GM21786 (cell line): ENCODE data around the gene RPUSD1.
"Not testable (repeated sequence)": the region's sequence is repeated elsewhere in the genome, so short reads cannot be mapped to it uniquely, and the experiment has no call there.

Source experiments
- ATAC-seq: cut with Tn5 transposase; IDR thresholded peaks from one replicate; pipeline ENCODE4 v1.9.1; 2021; ENCODE audit not compliant: unreplicated experiment

Gene RPUSD1

DNA sequence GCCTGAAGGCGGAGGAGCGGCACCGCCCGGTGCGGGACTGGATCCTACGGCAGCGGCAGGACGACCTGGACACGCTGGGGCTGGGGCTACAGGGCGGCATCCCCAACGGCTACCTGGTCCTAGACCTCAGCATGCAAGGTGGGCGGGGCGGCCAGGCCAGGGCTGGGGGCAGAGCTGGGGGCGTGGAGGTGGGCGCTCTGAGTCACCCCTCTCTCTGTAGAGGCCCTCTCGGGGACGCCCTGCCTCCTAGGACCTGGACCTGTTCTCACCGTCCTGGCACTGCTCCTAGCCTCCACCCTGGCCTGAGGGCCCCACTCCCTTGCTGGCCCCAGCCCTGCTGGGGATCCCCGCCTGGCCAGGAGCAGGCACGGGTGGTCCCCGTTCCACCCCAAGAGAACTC, 19.8 kb downstream of the RPUSD1 start:
- ATAC-seq: no peak

- ATAC-seq: no peak
Observed at GRCh38 chr16:767743-768235, 20.4 kb downstream of the RPUSD1 start.

- no peak for ATAC-seq
Observed at GRCh38 chr16:766820-767640, 21.2 kb downstream of the RPUSD1 start.

DNA sequence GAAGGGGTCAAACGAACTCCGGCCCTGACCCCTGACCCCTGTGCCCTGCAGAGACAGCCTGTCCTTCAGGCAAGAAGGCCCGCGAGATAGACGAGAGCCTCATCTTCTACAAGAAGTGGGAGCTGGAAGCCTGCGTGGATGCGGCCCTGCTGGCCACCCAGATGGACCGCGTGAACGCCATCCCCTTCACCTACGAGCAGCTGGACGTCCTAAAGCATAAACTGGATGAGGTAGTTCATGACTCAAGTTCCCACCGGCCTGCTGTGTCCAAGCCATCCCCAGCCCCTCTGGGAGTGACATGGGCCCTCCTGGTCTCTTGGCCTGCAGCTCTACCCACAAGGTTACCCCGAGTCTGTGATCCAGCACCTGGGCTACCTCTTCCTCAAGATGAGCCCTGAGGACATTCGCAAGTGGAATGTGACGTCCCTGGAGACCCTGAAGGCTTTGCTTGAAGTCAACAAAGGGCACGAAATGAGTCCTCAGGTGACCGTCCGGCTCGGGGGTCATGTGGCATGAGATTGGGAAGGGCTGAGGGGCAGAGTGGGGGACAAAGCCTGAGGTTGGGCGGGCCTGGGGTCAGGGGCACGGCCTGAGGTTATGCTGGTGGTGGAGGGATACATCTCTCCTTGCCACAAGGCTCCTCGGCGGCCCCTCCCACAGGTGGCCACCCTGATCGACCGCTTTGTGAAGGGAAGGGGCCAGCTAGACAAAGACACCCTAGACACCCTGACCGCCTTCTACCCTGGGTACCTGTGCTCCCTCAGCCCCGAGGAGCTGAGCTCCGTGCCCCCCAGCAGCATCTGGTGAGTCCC, 22.0 kb downstream of the RPUSD1 start:
- ATAC-seq: no peak

DNA sequence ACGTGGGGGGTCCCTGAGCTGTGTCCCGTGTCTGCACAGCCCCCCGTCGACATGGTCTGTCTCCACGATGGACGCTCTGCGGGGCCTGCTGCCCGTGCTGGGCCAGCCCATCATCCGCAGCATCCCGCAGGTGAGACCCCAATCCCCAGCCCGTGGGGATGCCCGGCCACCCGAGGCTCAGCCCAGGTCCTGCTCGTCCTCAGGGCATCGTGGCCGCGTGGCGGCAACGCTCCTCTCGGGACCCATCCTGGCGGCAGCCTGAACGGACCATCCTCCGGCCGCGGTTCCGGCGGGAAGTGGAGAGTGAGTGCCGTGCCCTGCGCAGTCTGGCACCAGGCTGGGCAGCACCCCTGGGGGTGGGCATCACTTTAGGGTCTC, 22.7 kb downstream of the RPUSD1 start:
- ATAC-seq: no peak

DNA sequence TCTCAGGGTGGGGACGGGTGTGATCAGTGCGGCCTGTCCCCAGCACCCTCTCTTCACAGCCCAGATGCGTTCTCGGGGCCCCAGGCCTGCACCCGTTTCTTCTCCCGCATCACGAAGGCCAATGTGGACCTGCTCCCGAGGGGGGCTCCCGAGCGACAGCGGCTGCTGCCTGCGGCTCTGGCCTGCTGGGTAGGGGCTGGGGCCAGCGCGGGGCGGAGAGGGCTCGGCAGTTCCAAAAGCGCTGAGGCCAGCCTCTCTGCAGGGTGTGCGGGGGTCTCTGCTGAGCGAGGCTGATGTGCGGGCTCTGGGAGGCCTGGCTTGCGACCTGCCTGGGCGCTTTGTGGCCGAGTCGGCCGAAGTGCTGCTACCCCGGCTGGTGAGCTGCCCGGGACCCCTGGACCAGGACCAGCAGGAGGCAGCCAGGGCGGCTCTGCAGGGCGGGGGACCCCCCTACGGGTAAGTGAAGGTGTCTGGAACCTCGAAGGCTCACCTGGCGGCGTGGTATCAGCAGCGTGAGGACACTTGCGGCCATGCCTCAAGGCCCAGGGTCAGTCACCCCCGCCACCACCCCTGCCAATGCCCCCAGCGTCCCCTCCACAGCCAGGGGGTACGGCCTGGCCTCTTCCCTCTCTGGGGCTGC, 23.2 kb downstream of the RPUSD1 start:
- no peak for ATAC-seq

DNA sequence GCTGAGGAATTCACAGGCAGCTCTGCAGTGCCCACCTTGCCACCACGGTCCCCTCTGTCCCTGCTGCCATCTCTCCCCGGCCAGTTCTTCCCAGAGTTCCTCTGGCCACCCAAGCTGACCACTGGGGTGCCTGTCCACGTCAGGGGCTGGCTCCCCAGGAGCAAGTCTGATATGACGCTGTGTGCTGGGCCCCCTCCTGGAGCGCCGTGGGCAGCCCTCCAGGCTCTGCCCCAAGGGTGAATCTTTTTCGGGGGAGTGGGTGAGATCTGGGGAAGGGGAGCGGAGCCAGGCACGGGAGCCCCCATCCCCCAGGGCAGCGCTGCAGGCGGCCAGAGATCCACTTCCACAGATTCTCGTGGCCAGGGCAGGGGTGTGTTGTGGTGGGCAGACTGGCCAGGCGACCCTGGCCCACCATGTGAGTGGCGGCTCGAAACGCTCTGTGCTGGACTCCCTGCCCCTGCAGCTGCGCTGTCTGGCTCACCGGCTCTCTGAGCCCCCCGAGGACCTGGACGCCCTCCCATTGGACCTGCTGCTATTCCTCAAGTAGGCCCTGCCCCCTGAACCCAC, 23.9 kb downstream of the RPUSD1 start:
- ATAC-seq: no peak

DNA sequence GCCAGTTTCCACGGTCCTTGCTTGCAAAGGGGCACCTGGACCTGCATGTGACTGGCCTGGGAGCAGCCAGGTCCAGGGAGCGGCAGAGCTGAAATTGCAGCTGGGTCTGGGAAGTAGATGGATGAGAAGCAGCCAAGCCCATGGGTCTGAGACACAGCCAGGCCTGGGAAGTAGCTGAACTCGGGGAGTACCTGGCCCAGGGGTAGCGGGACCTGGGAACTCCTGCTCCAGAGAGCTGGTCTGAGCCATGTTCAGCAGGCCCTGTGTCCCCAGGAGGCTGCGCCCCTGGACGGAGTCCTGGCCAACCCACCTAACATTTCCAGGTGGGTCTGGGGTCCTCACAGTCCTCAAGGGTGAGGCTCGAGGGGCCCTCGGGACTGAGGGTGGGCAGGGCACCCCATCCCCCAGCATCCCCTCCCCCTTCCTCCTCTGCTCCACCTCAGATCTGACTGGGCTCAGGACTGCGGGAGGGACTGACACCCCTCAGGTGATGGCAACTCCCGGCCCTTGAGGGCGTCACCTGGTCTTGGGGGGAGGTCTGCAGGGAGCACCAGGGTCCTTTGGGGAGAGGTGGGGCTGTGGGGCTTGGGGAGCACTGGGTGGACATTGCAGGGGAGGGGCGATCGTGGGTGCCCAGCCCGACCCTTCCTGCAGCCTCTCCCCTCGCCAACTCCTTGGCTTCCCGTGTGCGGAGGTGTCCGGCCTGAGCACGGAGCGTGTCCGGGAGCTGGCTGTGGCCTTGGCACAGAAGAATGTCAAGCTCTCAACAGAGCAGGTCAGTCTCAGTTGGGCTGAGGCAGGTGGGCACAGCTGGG, 24.6 kb downstream of the RPUSD1 start:
- ATAC-seq: no peak

GRCh38 chr16:762595-763268, 25.4 kb downstream of the RPUSD1 start:
- no peak for ATAC-seq

- no peak for ATAC-seq
Observed at GRCh38 chr16:761625-762513, 26.3 kb downstream of the RPUSD1 start.

GRCh38 chr16:760545-761343, 27.4 kb downstream of the RPUSD1 start, which contains the start of gene MSLN:
MSLN (plus strand) TSS chr16:760734; CDS start chr16:762681, 1,947 bp downstream.
- ATAC-seq: no peak

DNA sequence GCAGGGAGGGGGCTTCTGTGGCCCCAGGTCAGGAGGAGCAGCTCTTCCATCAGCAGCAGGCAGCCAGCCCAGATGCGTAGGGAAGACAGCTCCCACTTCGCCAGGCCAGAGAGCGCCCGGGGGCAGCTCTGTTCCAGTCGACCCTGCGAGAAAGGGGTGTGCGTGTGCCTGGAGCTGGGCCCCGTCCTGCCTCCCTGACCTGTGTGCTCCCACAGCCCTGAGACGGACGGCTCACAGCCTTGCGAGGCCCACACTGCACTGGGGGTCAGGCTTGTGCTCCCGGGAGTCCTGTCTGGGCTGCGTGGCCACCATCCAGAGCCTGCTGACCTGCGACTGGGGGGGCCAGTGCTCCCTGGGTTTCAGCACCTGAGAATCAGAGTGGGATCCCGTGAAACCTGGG, 28.1 kb downstream of the RPUSD1 start:
- no peak for ATAC-seq

DNA sequence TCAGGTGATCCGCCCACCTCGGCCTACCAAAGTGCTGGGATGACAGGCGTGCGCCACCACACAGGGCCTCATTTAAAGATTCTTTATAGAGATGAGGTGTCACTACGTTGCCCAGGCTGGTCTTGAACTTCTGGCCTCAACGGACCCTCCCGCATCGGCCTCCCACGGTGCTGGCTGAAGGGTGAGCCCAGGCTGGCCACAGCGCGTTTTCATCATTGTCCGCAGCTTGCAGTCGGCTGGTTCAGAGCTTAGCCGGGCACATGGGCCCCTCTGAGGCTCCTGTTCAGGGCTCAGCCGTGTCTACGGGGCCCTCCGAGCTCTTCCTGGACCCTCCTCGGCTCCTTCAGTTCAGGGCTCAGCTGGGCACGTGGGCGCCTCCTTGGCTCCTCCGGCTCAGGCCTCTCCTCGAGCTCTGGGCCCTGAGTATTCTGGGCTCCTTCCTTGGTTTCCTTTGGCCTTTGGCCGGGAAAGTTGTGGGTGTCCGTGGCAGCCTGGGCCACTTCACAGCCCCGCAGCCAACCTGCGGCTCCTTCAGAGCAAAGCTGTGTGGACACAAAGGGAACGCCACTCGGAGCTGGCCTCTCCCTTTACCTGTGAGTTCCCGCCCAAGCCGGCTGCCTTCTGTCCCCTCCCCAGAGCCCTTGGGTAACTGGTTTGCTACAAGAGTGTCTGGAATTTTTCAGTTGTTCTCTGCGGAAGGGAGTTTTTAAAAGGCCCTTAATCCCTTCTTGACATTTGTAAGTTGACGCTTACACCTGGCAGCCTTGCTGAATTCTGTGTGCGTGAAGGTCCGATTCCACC, 28.9 kb downstream of the RPUSD1 start:
- ATAC-seq: no peak

DNA sequence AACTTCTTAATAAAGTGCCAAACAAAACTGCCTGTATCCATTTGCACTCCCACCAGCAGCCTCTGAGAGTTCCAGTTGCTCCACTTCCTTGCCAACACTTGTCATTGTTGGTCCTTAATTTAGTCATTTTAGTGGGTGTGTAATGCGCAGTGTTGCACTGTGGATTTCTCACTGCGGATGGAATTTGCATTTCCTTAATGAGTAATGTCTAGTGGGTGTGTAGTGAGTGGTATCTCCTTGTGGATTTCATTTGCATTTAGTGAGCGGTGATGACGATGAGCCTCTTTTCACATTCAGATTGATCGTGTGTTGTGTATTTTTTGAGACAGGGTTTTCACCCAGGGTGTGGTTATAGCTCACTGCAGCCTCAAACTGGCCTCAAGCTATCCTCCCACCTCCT, 31.8 kb downstream of the RPUSD1 start:
- ATAC-seq: no peak

DNA sequence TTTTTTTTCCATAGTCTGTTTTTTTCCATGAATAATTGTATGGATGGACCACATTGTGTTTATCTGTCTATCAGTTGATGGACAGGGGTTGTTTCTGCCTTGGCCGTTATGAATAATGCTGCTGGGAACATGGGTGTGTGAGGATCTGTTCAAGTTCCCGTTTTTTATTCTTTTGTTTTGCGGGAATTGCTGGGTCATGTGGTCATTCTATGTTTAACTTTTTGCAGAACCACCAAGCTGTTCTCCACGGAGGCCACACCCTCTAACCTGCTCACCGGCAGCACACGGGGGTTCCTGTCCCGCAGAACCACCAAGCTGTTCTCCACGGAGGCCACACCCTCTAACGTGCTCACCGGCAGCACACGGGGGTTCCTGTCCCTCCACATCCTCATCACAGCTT, 33.5 kb downstream of the RPUSD1 start:
- no peak for ATAC-seq

DNA sequence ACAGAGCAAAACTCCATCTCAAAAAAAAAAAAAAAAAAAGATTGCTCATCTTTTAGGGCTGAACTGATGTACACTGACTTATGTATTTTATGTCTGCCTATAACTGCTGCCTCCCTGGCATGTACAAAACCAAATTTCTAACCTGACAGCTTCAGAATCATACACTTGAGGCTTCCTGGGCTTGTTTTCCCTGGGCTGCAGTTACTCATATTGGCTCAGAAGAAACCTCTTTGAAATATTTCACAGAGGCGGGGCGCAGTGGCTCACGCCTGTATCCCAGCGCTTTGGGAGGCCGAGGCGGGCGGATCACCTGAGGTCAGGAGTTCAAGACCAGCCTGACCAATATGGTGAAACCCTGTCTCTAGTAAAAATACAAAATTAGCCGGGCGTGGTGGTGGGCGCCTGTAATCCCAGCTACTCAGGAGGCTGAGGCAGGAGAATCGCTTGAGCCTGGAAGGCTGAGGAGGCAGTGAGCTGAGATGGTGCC, 34.0 kb downstream of the RPUSD1 start:
- not testable (repeated sequence) for ATAC-seq

GRCh38 chr16:752007-752312, 36.2 kb downstream of the RPUSD1 start:
- no peak for ATAC-seq
